HUES6 (cell line): Measurements from ENCODE around the gene SLCO3A1.

Experiments used
- H3K27ac ChIP-seq: 2 replicates; pipeline ENCODE4 v1.7.0; 2013; ENCODE audit warnings: low read depth, mild to moderate bottlenecking, low read length, inconsistent platforms
- H3K27me3 ChIP-seq: 2 replicates; pipeline ENCODE4 v1.6.1; 2013; ENCODE audit warnings: low read length; ENCODE audit not compliant: control insufficient read depth, insufficient read depth
- H3K36me3 ChIP-seq: 2 replicates; pipeline ENCODE4 v1.6.1; 2013; ENCODE audit warnings: low read length; ENCODE audit not compliant: control insufficient read depth, insufficient read depth
- H3K4me1 ChIP-seq: 2 replicates; pipeline ENCODE4 v1.6.1; 2013; ENCODE audit warnings: low read length; ENCODE audit not compliant: control insufficient read depth, insufficient read depth
- H3K4me3 ChIP-seq: 2 replicates; pipeline ENCODE4 v1.5.1; 2013; ENCODE audit warnings: low read depth, low read length
- H3K9ac ChIP-seq: one replicate; pipeline ENCODE4 v1.6.1; 2013; ENCODE audit warnings: mild to moderate bottlenecking, low read length
- H3K9me3 ChIP-seq: 2 replicates; pipeline ENCODE4 v1.6.1; 2013; ENCODE audit warnings: low read depth, low read length; ENCODE audit not compliant: control insufficient read depth, insufficient read depth

Gene SLCO3A1

DNA sequence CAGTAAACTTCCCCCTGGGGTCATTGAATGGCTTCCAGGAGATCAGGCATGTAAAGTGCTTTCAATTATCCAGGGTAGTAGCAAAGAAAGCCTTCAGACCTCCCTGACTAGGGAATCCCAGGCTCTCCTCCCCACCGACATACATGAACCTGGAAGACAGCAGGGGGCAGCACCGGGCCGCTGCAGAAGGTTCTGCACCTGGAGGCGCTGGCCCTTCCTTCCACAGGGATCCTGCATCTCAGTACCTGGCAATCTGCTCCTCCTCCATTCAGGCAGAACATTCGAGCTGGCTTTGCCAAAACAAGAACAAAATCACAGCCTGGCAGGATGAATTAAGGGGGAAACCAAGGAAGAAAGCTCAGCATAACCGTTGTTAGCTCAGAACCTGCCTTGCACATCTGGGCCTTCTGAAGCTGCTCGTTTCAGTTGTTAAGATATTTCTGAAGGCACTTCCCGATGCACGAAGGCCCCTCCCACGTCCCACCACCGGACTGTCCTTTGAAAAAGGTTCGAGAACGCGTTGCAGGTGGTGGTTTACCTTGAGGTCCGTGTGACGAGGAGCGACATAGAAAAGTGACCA is 237.7 kb downstream of the SLCO3A1 start:
- Histone ChIP-seq H3K9me3 (no peaks in the 10 kb centered on the region), H3K4me3 (no peak overlapping the region), H3K27me3 (no peaks in the 10 kb centered on the region), H3K4me1 (no peaks in the 10 kb centered on the region), H3K27ac (no peak overlapping the region), H3K36me3 (no peaks in the 10 kb centered on the region), H3K9ac (no peak overlapping the region)

DNA sequence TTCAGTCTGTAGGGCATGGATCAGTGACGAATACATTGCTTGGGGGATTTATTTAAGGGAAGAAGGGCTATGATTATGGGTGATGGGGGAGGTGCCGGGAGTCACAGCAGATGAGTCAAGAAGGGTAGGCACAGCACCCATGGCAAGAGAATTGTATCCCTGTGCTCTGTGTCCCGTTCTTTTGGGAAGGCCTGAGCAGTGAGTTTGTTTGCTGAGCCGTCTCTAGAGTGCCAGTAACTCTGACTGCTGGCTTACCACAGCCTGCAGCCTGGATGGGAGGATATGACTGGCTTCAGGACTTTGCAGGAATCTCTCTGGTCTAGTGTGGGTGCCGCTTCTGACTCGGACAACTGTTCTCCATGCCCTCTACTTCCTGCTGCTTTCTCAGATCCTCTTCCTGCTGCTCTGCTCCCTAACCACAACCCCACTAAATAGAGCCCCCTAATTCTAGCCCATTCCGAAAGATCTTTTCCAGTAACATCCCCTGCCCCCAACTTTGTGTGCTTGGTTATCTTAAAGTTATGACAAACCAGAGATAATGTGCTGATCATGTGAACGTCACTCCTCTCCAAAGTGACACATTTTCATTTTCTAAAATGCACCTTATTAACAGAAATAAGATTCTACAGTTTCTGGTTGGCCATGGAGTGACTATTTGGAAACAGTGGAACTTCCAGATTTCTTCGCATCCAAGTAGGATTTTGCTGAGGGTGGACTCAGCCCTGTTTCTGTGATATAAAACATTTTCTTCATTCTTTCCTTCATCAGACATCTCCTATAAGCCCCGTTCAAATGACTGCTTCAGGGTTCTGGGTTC is 239.0 kb downstream of the SLCO3A1 start:
- H3K27ac ChIP-seq, result no peak overlapping the region
- H3K36me3 ChIP-seq, result no peaks in the 10 kb centered on the region
- H3K4me3 ChIP-seq, result no peak overlapping the region
- no peaks in the 10 kb centered on the region; the same call in 1 of the 2 replicates for H3K4me1 ChIP-seq
- H3K9me3 ChIP-seq, result no peaks in the 10 kb centered on the region
- H3K9ac ChIP-seq, result no peak overlapping the region
- no peaks in the 10 kb centered on the region for H3K27me3 ChIP-seq

DNA sequence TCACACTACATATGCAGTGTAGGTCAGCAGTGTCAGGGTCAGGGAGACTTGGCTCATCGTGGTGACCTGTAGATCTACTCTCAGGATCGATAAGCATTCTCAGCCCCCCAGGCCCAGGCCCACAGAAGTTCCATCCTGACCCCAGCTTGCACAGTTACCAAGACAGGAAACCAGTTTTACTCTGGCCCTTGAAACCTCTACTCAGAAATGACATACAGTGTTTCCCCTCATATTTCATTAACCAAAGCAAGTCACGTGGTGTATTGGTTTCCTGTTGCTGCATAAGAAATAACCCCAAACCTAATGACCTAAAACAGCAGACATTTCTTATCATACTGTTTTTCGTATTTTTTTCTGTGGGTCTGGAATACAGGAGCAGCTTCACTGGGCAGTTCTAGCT is 242.2 kb downstream of the SLCO3A1 start:
- no peak overlapping the region for H3K4me3 ChIP-seq
- H3K4me1 ChIP-seq, result peaks cover 15% of the 10 kb centered on the region
- peaks cover 3% of the 10 kb centered on the region for H3K9me3 ChIP-seq
- H3K27ac ChIP-seq, result no peak overlapping the region
- no peak overlapping the region for H3K9ac ChIP-seq
- no peaks in the 10 kb centered on the region for H3K36me3 ChIP-seq
- no peaks in the 10 kb centered on the region for H3K27me3 ChIP-seq

DNA sequence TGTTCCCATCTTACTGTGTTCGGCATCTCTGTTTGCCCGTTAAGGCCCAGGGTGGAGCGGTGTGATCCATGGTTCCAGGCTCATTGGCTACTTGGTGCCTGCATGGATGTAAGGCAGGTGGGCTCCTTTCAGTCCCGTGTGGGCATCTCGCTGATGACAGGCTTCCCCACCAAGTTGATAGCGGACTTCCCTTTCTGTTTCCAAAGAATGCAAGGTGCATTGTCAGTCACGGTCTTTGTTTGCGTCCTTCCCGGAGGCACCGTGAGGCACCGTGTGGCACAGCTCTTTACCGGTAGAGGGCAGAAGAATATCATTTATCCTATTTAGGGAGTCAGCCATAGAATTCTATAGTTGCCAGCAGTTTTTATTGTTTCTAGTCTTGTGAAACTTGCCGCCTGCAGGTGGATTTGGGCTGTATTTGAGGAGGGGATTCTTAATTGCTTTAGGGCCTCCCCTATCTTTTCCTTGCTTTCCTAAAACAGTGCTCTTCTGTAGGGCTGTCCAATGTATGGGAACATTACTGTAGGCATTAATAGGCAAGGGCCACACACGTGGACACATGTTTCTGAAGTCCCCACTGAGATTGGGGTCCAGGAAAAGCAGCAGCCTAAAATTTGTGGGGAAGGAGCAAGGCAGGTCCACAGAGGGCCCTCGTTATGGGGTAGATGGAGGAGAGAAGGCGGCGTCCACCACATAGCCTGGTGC is 244.1 kb downstream of the SLCO3A1 start:
- H3K27ac ChIP-seq, result no peak overlapping the region
- H3K27me3 ChIP-seq, result no peaks in the 10 kb centered on the region
- H3K9me3 ChIP-seq, result peaks cover 4% of the 10 kb centered on the region
- H3K4me1 ChIP-seq, result peaks cover 28% of the 10 kb centered on the region
- no peak overlapping the region for H3K4me3 ChIP-seq
- H3K9ac ChIP-seq, result peak overlapping the region; percentile 21
- H3K36me3 ChIP-seq, result no peaks in the 10 kb centered on the region

DNA sequence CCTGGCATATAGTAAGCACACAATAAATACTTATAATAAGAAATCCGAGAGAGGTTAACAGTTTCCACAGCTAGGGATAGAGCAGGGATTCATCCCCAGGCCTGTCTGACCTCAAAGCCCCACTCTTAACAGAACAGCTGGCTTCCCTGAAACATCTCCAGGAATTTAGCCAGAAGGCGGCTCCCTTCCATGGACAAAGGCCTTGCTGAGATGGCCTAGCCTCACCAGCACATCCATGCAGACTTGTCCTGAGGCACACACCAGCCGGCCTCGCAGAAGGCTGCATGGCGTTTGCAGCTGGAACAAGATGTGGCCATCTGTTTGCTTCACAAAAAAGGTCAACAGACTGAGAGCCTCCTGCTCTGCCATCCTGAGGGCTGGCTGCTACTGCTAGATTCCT is 245.4 kb downstream of the SLCO3A1 start:
- Histone ChIP-seq H3K27me3 (no peaks in the 10 kb centered on the region), H3K9me3 (peaks cover 4% of the 10 kb centered on the region), H3K9ac (no peak overlapping the region), H3K4me3 (no peak overlapping the region), H3K27ac (no peak overlapping the region), H3K36me3 (no peaks in the 10 kb centered on the region), H3K4me1 (peaks cover 30% of the 10 kb centered on the region)

DNA sequence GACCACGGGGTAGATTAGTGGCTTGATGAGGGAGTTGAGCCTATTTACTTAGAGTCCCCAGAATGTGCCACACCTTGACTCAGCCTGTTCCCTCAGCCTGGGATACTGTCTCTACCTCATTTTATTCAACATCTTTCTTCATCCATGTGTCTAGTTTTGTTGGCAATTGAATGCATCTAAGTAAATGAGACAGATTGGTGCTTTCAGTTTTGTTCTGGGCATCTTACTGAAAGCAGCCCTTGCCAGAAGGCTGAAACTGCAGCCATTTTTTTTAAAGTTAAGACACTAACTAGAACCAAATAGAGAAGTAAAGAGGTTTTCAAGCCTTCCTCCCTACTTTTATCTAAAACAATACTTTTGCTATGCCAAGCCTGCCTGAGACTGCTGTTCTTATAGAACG is 246.8 kb downstream of the SLCO3A1 start:
- peaks cover 36% of the 10 kb centered on the region for H3K4me1 ChIP-seq
- H3K9me3 ChIP-seq, result peaks cover 4% of the 10 kb centered on the region
- H3K36me3 ChIP-seq, result no peaks in the 10 kb centered on the region
- H3K27me3 ChIP-seq, result no peaks in the 10 kb centered on the region
- no peak overlapping the region for H3K9ac ChIP-seq
- no peak overlapping the region for H3K27ac ChIP-seq
- H3K4me3 ChIP-seq, result no peak overlapping the region

DNA sequence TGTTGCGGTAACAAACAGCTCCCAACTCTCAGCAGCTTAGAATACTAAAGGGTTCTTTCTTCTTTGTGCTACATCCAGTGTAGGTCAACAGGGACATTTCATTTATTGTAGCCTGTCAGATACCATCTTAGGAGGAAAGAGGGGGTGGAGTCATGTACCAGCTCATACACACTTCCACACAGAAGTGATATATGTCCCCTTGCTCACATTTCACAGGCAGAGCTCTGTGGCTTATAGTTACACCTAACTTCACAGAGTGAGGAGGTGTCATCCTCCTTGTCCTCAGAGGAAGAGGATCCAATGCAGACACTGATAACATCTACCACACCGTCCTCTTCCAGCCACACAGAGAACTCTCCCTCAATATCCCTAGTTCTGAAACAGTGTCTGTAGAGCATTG is 247.2 kb downstream of the SLCO3A1 start:
- H3K4me3 ChIP-seq, result no peak overlapping the region
- H3K27ac ChIP-seq, result no peak overlapping the region
- no peaks in the 10 kb centered on the region for H3K36me3 ChIP-seq
- peaks cover 4% of the 10 kb centered on the region for H3K9me3 ChIP-seq
- no peak overlapping the region for H3K9ac ChIP-seq
- H3K27me3 ChIP-seq, result no peaks in the 10 kb centered on the region
- peaks cover 40% of the 10 kb centered on the region for H3K4me1 ChIP-seq

DNA sequence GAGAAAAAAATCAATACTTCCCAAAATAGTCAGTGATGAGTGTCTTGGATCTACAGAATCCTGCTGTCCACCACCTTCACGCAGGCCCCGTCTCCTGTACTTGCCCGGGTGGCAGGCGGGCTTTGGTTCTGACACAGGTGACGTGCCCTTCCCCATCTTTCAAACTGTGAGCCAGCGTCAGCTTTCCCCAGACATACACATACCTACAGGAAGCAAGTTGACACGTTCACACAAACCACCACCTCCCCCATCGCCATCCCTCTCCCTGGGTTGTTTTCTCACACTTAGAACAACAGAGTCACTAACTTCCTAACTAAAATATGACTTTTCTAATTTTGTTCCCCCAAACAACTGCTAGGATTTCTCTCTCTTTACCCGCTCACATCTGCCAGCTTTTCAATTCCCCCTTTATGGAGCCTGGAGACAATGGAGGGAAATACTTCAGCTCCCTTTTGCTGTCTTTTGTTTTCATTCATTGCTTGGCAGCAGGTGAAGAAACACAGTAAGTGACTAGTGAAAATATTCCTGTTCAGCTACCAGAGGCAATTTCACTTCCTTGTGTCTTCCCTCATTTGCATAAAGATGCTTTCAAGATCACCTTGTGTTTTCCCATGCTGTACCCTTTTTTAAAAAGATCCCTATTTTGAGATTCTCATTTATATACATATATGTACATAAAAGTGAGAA is 248.3 kb downstream of the SLCO3A1 start:
- Histone ChIP-seq H3K4me1 (peaks cover 42% of the 10 kb centered on the region), H3K9ac (no peak overlapping the region), H3K27me3 (no peaks in the 10 kb centered on the region), H3K27ac (no peak overlapping the region), H3K9me3 (peaks cover 4% of the 10 kb centered on the region), H3K36me3 (no peaks in the 10 kb centered on the region), H3K4me3 (no peak overlapping the region)

DNA sequence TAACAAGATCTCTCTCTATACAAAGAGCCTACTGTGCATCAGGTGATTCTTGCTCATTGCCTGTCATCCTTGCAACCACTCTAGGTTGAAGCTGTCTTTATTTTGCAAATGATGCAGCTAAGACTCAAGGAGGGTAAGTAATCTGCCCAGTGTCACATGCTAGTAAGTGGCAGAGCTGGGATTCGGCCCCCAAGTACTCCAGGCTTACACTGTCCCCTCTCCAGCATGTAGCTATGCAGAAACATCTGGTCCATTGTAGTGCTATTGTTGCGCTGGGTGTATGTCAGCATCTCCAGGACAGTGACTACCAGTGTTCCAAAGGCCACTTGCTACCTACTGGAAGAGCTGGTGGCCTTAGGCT is 248.9 kb downstream of the SLCO3A1 start:
- Histone ChIP-seq H3K27me3 (no peaks in the 10 kb centered on the region), H3K4me1 (peaks cover 42% of the 10 kb centered on the region), H3K9ac (no peak overlapping the region), H3K36me3 (no peaks in the 10 kb centered on the region), H3K9me3 (peaks cover 4% of the 10 kb centered on the region), H3K27ac (no peak overlapping the region), H3K4me3 (no peak overlapping the region)

DNA sequence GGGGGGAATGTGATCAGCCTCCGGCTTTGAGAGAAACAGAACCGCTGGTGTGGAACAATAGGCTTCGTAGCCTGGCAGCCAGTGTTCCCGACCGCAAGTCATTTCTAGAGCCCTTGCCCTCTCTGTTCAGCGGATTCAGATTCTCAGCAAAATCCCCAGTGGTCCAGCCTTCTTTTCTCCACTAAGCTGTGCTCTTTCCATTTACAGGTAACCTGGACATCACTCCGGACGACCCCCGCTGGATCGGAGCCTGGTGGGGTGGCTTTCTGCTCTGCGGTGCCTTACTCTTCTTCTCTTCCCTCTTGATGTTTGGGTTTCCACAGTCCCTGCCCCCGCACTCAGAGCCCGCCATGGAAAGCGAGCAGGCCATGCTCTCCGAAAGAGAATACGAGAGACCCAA is 250.6 kb downstream of the SLCO3A1 start:
- H3K4me1 ChIP-seq, result peaks cover 28% of the 10 kb centered on the region

DNA sequence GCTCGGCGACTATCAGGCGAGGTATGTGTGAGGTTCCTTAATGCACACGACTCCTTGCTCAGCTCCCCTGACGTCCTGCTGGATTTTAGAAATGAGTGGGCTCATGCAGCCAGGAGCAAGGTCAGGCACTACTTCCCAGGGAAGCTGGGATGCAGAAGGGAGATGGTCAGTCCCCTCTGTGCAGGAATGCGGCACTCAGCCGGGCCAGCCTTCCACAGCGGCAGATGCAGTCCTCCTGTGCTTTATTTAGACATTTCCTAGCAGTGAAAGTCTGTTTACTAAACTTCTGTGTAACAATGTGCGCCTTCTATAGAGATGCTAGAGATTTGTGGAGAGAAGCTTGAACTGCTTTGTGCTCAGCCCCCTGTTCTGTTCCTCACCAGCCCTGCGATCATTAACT is 252.1 kb downstream of the SLCO3A1 start:
- H3K9ac ChIP-seq, result no peak overlapping the region
- peaks cover 2% of the 10 kb centered on the region for H3K9me3 ChIP-seq
- H3K4me1 ChIP-seq, result peaks cover 37% of the 10 kb centered on the region
- H3K27me3 ChIP-seq, result no peaks in the 10 kb centered on the region; the same call in 1 of the 2 replicates
- no peak overlapping the region for H3K4me3 ChIP-seq
- no peaks in the 10 kb centered on the region for H3K36me3 ChIP-seq
- no peak overlapping the region for H3K27ac ChIP-seq

More for the DNA sequence above, 250.6 kb downstream of the SLCO3A1 start:
- H3K9ac ChIP-seq, result no peak overlapping the region
- no peaks in the 10 kb centered on the region for H3K36me3 ChIP-seq
- H3K27me3 ChIP-seq, result no peaks in the 10 kb centered on the region; the same call in 1 of the 2 replicates
- H3K4me3 ChIP-seq, result no peak overlapping the region
- H3K9me3 ChIP-seq, result peaks cover 4% of the 10 kb centered on the region
- no peak overlapping the region for H3K27ac ChIP-seq
